GM12874 (cell line): Measurements from ENCODE around the gene ZNF827.

Source experiments
- TF ChIP-seq, protein P1 (sequence below): IDR thresholded peaks from 2 replicates; pipeline ENCODE4 v1.5.1; 2011; ENCODE audit warnings: low read depth, mild to moderate bottlenecking, control low read depth, low read length, moderate library complexity; ENCODE audit not compliant: insufficient read depth

The ZNF827 gene

DNA sequence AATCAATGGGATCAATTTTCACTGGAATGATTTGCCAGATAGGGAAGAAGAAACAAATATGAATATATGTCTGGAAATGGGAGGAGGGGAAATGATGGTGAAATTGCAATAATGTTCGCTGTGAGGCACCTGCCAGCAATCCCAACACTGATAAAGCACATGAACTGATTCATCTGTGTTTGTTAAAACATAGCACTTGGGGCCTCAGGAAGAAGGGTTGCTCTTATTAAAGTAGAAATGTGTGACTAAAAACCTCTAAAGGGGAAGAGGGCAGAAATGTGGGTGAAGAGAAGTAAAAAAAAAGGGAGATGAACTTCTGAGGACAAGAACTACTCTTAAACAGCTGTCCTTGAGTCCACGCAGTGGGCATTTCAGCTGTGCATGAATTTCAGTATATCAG lies 157.3 kb downstream of the ZNF827 start:
- TF ChIP-seq, protein P1, sequence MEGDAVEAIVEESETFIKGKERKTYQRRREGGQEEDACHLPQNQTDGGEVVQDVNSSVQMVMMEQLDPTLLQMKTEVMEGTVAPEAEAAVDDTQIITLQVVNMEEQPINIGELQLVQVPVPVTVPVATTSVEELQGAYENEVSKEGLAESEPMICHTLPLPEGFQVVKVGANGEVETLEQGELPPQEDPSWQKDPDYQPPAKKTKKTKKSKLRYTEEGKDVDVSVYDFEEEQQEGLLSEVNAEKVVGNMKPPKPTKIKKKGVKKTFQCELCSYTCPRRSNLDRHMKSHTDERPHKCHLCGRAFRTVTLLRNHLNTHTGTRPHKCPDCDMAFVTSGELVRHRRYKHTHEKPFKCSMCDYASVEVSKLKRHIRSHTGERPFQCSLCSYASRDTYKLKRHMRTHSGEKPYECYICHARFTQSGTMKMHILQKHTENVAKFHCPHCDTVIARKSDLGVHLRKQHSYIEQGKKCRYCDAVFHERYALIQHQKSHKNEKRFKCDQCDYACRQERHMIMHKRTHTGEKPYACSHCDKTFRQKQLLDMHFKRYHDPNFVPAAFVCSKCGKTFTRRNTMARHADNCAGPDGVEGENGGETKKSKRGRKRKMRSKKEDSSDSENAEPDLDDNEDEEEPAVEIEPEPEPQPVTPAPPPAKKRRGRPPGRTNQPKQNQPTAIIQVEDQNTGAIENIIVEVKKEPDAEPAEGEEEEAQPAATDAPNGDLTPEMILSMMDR = no peak

DNA sequence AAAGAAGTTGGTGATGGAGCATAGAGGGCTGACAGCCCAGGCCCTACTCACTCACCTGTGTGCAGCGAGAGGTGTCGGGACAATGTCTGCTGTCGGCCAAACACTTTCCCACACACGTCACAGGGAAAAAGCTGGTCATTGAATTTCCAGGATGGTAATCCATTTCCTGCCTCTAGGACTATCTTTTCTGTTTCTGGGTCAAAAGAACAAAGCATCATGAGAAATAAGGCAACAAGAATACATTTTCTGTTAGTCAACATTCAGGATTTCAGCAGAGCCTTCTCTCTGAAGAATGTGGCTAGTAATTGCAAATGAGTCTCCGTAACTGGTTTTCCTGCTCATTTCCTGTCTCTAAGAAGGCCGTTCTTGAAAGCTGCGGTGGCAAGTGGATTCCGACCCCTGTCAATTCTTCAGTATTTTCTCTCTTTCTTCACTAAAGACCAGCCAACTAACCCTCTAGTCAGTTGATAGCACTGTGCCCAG lies 159.3 kb downstream of the ZNF827 start:
- TF ChIP-seq, protein P1 = no peak

DNA sequence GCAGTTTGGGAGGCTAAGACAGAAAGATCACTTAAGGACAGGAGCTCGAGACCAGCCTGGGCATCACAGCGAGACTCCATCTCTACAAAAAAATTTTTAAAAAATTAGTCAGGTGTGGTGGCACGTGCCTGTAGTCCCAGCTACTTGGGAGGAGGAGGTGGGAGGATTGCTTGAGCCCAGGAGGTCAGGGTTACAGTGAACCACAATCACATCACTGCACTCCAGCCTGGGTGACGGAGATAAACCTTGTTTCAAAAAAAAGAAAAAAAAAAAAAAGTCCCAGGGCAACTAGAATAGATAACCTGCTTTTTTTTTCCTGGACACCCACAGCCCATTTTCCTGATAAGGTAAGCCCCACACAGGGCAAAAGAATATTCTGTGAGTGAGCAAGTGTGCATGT lies 162.4 kb downstream of the ZNF827 start:
- TF ChIP-seq, protein P1 = no peak

DNA sequence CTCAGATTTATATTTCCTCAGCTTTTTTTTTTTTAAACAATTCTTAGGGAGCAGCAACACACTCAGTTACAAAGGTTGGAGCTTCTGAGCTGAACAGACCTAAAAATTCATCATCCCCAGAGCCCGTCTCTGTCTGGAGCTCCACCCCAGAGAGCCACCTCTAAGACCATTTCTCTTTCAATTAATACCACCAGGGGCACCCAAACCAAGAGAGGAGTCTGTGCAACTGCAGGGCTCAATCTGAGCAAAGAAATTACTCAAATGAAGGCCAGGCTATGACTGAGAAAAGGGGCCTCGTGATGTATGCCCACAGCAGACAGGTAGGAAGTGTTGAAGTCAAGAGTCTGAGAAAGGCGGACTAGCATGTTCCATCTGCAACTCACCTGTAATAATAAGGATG lies 163.2 kb downstream of the ZNF827 start:
- TF ChIP-seq, protein P1 = no peak

DNA sequence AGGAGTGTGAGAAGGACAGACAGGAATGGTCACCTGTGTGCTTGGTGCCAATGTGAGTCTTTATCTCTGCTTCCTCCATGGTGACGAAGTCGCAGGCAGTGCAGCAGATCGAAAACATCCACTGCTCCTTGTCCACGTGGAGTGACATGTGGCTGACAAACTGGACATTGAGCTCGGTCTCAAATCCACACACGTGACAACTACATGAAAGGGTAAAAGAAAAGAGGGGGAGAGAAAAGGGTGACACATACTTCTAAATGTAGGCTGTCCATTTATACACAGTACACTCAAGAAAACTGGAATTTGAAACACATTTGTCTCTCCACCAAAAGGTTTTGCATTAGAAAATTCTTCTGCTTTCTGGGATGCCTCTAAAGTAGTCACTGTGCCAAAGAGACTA lies 164.2 kb downstream of the ZNF827 start:
- TF ChIP-seq, protein P1 = no peak

DNA sequence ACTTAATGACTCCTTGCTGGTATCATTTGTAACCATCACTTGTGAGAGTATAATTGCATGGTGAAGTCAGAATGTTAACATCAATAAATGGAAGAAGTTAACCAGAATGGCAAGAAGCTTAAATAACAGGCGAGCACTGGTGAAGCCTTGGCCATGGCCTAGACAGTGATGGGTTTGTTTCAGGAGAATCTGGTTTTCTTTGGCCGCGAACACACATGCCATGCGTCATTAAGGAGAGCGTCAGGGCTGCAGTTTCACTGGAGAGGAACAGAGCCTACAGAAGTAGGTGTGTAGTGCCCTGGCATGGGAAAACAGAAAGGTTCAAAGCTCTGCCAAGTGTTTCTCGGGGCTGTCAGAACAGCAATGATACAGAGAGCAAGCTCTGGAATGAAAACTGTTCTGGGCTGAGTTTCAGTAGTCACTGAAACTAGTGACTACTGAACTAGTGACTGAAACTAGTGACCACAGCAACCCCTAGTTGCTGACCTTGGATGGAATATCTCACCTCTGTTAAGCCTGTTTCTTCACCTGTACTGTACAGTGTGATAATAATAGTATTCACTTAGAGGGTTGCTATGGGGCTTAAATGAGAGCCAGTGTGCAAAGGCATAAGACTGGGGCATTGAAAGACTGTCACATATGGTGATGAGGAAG lies 164.9 kb downstream of the ZNF827 start:
- TF ChIP-seq, protein P1 = no peak

DNA sequence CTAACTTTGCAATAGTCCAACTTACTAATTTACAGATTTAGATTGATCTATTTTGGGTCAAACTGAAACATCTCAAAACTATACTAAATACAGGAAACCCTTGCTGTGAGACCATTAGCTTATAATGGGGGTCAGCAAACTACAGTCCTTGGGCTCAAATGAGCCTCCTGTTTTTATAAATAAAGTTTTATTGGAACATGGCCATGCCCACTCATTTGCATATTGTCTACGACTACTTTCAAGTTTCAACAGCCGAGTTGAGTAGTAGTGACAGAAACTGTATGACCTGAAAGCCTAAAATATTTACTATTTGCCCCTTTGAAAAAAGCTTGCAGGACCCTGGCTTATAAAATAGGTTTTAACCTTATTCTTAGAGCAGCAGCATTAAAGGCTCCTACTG lies 166.3 kb downstream of the ZNF827 start:
- TF ChIP-seq, protein P1 = no peak

DNA sequence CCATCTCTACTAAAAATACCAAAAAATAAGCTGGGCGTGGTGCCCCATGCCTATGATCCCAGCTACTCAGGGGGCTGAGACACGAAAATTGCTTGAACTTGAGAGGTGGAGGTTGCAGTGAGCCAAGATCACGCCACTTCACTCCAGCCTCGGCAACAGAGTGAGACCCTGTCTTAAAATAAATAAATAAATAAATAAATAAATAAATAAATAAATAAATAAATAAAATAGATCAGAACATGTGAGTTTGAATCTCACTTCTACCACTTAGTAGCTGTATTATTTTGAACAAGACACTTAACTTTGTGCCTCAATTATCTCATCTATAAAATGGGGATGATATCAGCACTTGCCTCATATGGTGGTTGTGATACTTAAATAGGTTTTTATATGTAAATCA lies 168.5 kb downstream of the ZNF827 start:
- TF ChIP-seq, protein P1 = no peak
